ENCODE measurements around the gene TMEM132C. TPM values are rescaled to one million over a fixed set of nuclear protein-coding genes. Genes with fewer than 3 reads are reported as not detected.

The TMEM132C gene
- total RNA-seq, 2 donors from 2014 or later, result 0.26 to 0.33 TPM

- no peak overlapping the region for H3K27ac Mint-ChIP-seq
- Histone ChIP-seq H3K4me1 (ENCODE audit: control insufficient read depth, insufficient read depth, low read length) (no peaks in the 10 kb centered on the region), H3K4me3 (ENCODE audit: low read length) (no peak overlapping the region), H3K9ac (ENCODE audit: extremely low read depth, low read length, poor library complexity, severe bottlenecking) (no peak overlapping the region), H3K36me3 (ENCODE audit: control insufficient read depth, insufficient read depth, low read length) (no peaks in the 10 kb centered on the region), H3K9me3 (ENCODE audit: control insufficient read depth, low read length) (no peaks in the 10 kb centered on the region), H3K27ac (ENCODE audit: low read depth, low read length) (no peak overlapping the region), H3K27me3 (ENCODE audit: control insufficient read depth, insufficient read depth, low read length, poor library complexity, severe bottlenecking) (no peaks in the 10 kb centered on the region)
- peaks cover 1% of the 10 kb centered on the region for H3K9me3 Mint-ChIP-seq
- WGBS, 2 experiments (ENCODE audit: insufficient coverage in 1 of 2, insufficient read length in 1 of 2), result 75 to 80% methylated on average over 3 to 6 of the region's 6 CpGs
- H3K36me3 Mint-ChIP-seq (ENCODE audit: low read depth), result no peaks in the 10 kb centered on the region
- DNase-seq, result no peak
- no peak for TF ChIP-seq CTCF (conservative IDR thresholded peaks at IDR 0.05)
- peaks cover 4% of the 10 kb centered on the region for H3K27me3 Mint-ChIP-seq (ENCODE audit: insufficient read depth)
- no peaks in the 10 kb centered on the region for H3K4me1 Mint-ChIP-seq
- H3K4me3 Mint-ChIP-seq, result no peak overlapping the region
These were observed 31.1 kb upstream of the TMEM132C start for GRCh38 chr12:128235635-128236417.

- Histone ChIP-seq H3K36me3 (ENCODE audit: control insufficient read depth, insufficient read depth, low read length) (no peaks in the 10 kb centered on the region), H3K4me1 (ENCODE audit: control insufficient read depth, insufficient read depth, low read length) (no peaks in the 10 kb centered on the region), H3K9me3 (ENCODE audit: control insufficient read depth, low read length) (no peaks in the 10 kb centered on the region), H3K27me3 (ENCODE audit: control insufficient read depth, insufficient read depth, low read length, poor library complexity, severe bottlenecking) (no peaks in the 10 kb centered on the region), H3K4me3 (ENCODE audit: low read length) (no peak overlapping the region), H3K9ac (ENCODE audit: extremely low read depth, low read length, poor library complexity, severe bottlenecking) (no peak overlapping the region), H3K27ac (ENCODE audit: low read depth, low read length) (no peak overlapping the region)
- peaks cover 1% of the 10 kb centered on the region for H3K9me3 Mint-ChIP-seq
- no peak for DNase-seq
- no peak for TF ChIP-seq CTCF (conservative IDR thresholded peaks at IDR 0.05)
- 89 to 100% methylated on average over 1 of the region's 1 CpG for WGBS, 2 experiments (ENCODE audit: insufficient coverage in 1 of 2, insufficient read length in 1 of 2)
- no peaks in the 10 kb centered on the region for H3K36me3 Mint-ChIP-seq (ENCODE audit: low read depth)
- H3K27me3 Mint-ChIP-seq (ENCODE audit: insufficient read depth), result peaks cover 4% of the 10 kb centered on the region
- no peak overlapping the region for H3K27ac Mint-ChIP-seq
- no peaks in the 10 kb centered on the region for H3K4me1 Mint-ChIP-seq
- no peak overlapping the region for H3K4me3 Mint-ChIP-seq
These were observed 30.4 kb upstream of the TMEM132C start for GRCh38 chr12:128236525-128236924.

DNA sequence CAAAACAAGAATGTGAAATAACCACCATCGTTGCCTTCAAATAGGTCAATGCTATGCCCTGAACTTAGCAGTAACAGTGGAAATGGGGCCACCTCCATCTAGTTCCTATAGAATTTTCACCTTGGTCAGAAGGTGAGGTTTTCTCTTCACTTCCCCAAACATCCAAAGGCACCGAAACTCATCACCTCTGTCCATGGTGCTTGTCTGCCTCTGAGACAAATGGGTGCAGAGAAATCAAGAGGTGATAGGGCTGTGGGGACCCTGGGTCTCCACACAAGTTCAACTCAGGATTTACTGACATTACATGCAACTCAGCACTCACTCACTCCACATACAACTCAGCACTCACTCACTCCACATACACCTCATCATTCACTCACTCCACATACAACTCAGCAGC is 26.2 kb upstream of the TMEM132C start:
- 74 to 80% methylated on average over 1 to 2 of the region's 2 CpGs for WGBS, 2 experiments (ENCODE audit: insufficient coverage in 1 of 2, insufficient read length in 1 of 2)
- Mint-ChIP-seq H3K9me3 (peaks cover 17% of the 10 kb centered on the region), H3K27ac (no peak overlapping the region), H3K36me3 (ENCODE audit: low read depth) (no peaks in the 10 kb centered on the region), H3K4me3 (no peak overlapping the region), H3K27me3 (ENCODE audit: insufficient read depth) (peaks cover 4% of the 10 kb centered on the region), H3K4me1 (peaks cover 3% of the 10 kb centered on the region)
- Histone ChIP-seq H3K4me1 (ENCODE audit: control insufficient read depth, insufficient read depth, low read length) (no peaks in the 10 kb centered on the region), H3K36me3 (ENCODE audit: control insufficient read depth, insufficient read depth, low read length) (no peaks in the 10 kb centered on the region), H3K9me3 (ENCODE audit: control insufficient read depth, low read length) (peaks cover 8% of the 10 kb centered on the region), H3K27me3 (ENCODE audit: control insufficient read depth, insufficient read depth, low read length, poor library complexity, severe bottlenecking) (no peaks in the 10 kb centered on the region), H3K9ac (ENCODE audit: extremely low read depth, low read length, poor library complexity, severe bottlenecking) (no peak overlapping the region), H3K27ac (ENCODE audit: low read depth, low read length) (no peak overlapping the region), H3K4me3 (ENCODE audit: low read length) (no peak overlapping the region)
- no peak for TF ChIP-seq CTCF (conservative IDR thresholded peaks at IDR 0.05)
- DNase-seq, result no peak
